Neural progenitor cell (in vitro differentiated cells): ENCODE data around the gene EPB41L4B. TPM values are rescaled to one million over a fixed set of nuclear protein-coding genes. Genes with fewer than 3 reads are reported as not detected.

Source experiments
- DNase-seq: peaks from one replicate; pipeline ENCODE4 v3.0.0-alpha.2; 2016; ENCODE audit warnings: low spot score
- H2AFZ ChIP-seq: fragments of 200-600 bp; sonication (generic); replicated peaks from 2 replicates; pipeline ENCODE4 v1.6.1; 2016; ENCODE audit warnings: antibody characterized with exemption
- H3F3A ChIP-seq: fragments of 200-600 bp; sonication (generic); 2 replicates; pipeline ENCODE4 v1.6.1; 2016; ENCODE audit warnings: antibody characterized with exemption, low read depth
- H3K27ac ChIP-seq: fragments of 200-600 bp; sonication (generic); 2 replicates; pipeline ENCODE4 v1.5.1; 2016; ENCODE audit warnings: mild to moderate bottlenecking
- H3K27me3 ChIP-seq: fragments of 200-600 bp; sonication (generic); 2 replicates; pipeline ENCODE4 v1.6.1; 2016; ENCODE audit warnings: mild to moderate bottlenecking, moderate library complexity
- H3K36me3 ChIP-seq: fragments of 200-600 bp; sonication (generic); 2 replicates; pipeline ENCODE4 v1.5.1; 2016
- H3K4me1 ChIP-seq: fragments of 200-600 bp; sonication (generic); 2 replicates; pipeline ENCODE4 v1.6.1; 2016; ENCODE audit warnings: mixed run types
- H3K4me2 ChIP-seq: fragments of 200-600 bp; sonication (generic); 2 replicates; pipeline ENCODE4 v1.6.1; 2016
- H3K4me3 ChIP-seq: fragments of 200-600 bp; sonication (generic); 2 replicates; pipeline ENCODE4 v1.5.1; 2016
- H3K79me2 ChIP-seq: fragments of 200-600 bp; sonication (generic); 2 replicates; pipeline ENCODE4 v1.6.1; 2016; ENCODE audit warnings: low read depth
- H3K9ac ChIP-seq: fragments of 200-600 bp; sonication (generic); 2 replicates; pipeline ENCODE4 v1.6.1; 2016
- H3K9me3 ChIP-seq: fragments of 200-600 bp; sonication (generic); 2 replicates; pipeline ENCODE4 v1.5.1; 2016; ENCODE audit warnings: low read depth
- H4K20me1 ChIP-seq: fragments of 200-600 bp; sonication (generic); 2 replicates; pipeline ENCODE4 v1.6.1; 2016; ENCODE audit warnings: low read depth
- H3K27ac Mint-ChIP-seq: 3 replicates; pipeline ENCODE4 v1.8.0; 2021; ENCODE audit warnings: mixed read lengths
- H3K27me3 Mint-ChIP-seq: 2 replicates; pipeline ENCODE4 v1.8.0; 2022; ENCODE audit warnings: low read depth, mild to moderate bottlenecking, inconsistent platforms, moderate library complexity, mixed read lengths; ENCODE audit not compliant: insufficient read depth
- H3K36me3 Mint-ChIP-seq: 3 replicates; pipeline ENCODE4 v1.8.0; 2021; ENCODE audit warnings: mixed read lengths
- H3K4me1 Mint-ChIP-seq: 3 replicates; pipeline ENCODE4 v1.8.0; 2021; ENCODE audit warnings: mixed read lengths
- H3K4me3 Mint-ChIP-seq: 3 replicates; pipeline ENCODE4 v1.8.0; 2021; ENCODE audit warnings: mild to moderate bottlenecking, moderate library complexity, mixed read lengths
- H3K9me3 Mint-ChIP-seq: 3 replicates; pipeline ENCODE4 v1.8.0; 2020; ENCODE audit warnings: mixed read lengths
- CTCF ChIP-seq: fragments of 200-600 bp; sonication (generic); IDR thresholded peaks from 2 replicates; pipeline ENCODE4 v1.5.1; 2017; ENCODE audit warnings: antibody characterized with exemption, mild to moderate bottlenecking
- EZH2 ChIP-seq: fragments of 200-600 bp; sonication (generic); IDR thresholded peaks from 2 replicates; pipeline ENCODE4 v1.6.1; 2017; ENCODE audit warnings: antibody characterized with exemption, mild to moderate bottlenecking, moderate library complexity
- EZH2phosphoT487 ChIP-seq: fragments of 200-600 bp; sonication (generic); IDR thresholded peaks from 2 replicates; pipeline ENCODE4 v1.6.1; 2017; ENCODE audit warnings: antibody characterized with exemption
- total RNA-seq: library from RNA; depleted of rRNA; stranded (reverse); fragments of >200 nt; gene quantifications from 2 replicates; pipeline ENCODE4 v1.2.3, GENCODE V29; 2015; ENCODE audit warnings: low replicate concordance

EPB41L4B gene
- total RNA-seq, 1 donor from 2014 or later, result 6.2 TPM

- Histone ChIP-seq H3K36me3 (no peaks in the 10 kb centered on the region), H4K20me1 (no peaks in the 10 kb centered on the region), H3K4me2 (no peak overlapping the region), H3K27me3 (no peaks in the 10 kb centered on the region), H3F3A (no peaks in the 10 kb centered on the region), H3K4me3 (no peak overlapping the region), H2AFZ (no peak overlapping the region), H3K27ac (no peak overlapping the region), H3K79me2 (no peaks in the 10 kb centered on the region), H3K9me3 (no peaks in the 10 kb centered on the region), H3K4me1 (no peaks in the 10 kb centered on the region), H3K9ac (no peak overlapping the region)
- H3K4me3 Mint-ChIP-seq, result no peak overlapping the region
- no peak for DNase-seq
- no peaks in the 10 kb centered on the region for H3K36me3 Mint-ChIP-seq
- no peaks in the 10 kb centered on the region for H3K4me1 Mint-ChIP-seq
- no peaks in the 10 kb centered on the region for H3K27me3 Mint-ChIP-seq
- TF ChIP-seq EZH2phosphoT487, result no peak
- TF ChIP-seq EZH2, result no peak
- no peak for TF ChIP-seq CTCF
- H3K27ac Mint-ChIP-seq, result no peak overlapping the region
- peaks cover 19% of the 10 kb centered on the region for H3K9me3 Mint-ChIP-seq
Measured at GRCh38 chr9:109149089-109149488, 171.8 kb downstream of the EPB41L4B start.

- Histone ChIP-seq H3K4me1 (peaks cover 7% of the 10 kb centered on the region), H3K27me3 (no peaks in the 10 kb centered on the region), H2AFZ (no peak overlapping the region), H3K9ac (no peak overlapping the region), H3F3A (no peaks in the 10 kb centered on the region), H3K4me2 (no peak overlapping the region), H3K36me3 (no peaks in the 10 kb centered on the region), H3K27ac (no peak overlapping the region), H3K9me3 (no peaks in the 10 kb centered on the region), H3K4me3 (no peak overlapping the region), H3K79me2 (no peaks in the 10 kb centered on the region), H4K20me1 (no peaks in the 10 kb centered on the region)
- no peak for TF ChIP-seq CTCF
- TF ChIP-seq EZH2, result no peak
- TF ChIP-seq EZH2phosphoT487, result no peak
- Mint-ChIP-seq H3K27ac (no peak overlapping the region), H3K4me3 (no peak overlapping the region), H3K27me3 (no peaks in the 10 kb centered on the region), H3K36me3 (no peaks in the 10 kb centered on the region), H3K4me1 (no peaks in the 10 kb centered on the region), H3K9me3 (no peaks in the 10 kb centered on the region)
- DNase-seq, result no peak
Measured at GRCh38 chr9:109145051-109145450, 175.8 kb downstream of the EPB41L4B start.

GRCh38 chr9:109143881-109144562, 176.8 kb downstream of the EPB41L4B start:
- peak; percentile 18 for DNase-seq
- H2AFZ ChIP-seq, result no peak overlapping the region
- no peak overlapping the region for H3K9ac ChIP-seq
- H3K9me3 ChIP-seq, result no peaks in the 10 kb centered on the region
- H3K27me3 Mint-ChIP-seq, result no peaks in the 10 kb centered on the region
- no peak for TF ChIP-seq EZH2phosphoT487
- peak; percentile 30 for TF ChIP-seq CTCF
- no peak for TF ChIP-seq EZH2
- no peak overlapping the region for H3K27ac Mint-ChIP-seq
- no peaks in the 10 kb centered on the region for H3K79me2 ChIP-seq
- no peaks in the 10 kb centered on the region for H3F3A ChIP-seq
- H3K36me3 Mint-ChIP-seq, result no peaks in the 10 kb centered on the region
- H3K9me3 Mint-ChIP-seq, result no peaks in the 10 kb centered on the region
- no peaks in the 10 kb centered on the region for H3K27me3 ChIP-seq
- no peak overlapping the region for H3K27ac ChIP-seq
- H3K4me1 Mint-ChIP-seq, result no peaks in the 10 kb centered on the region
- no peak overlapping the region for H3K4me3 ChIP-seq
- H3K4me1 ChIP-seq, result peaks cover 11% of the 10 kb centered on the region
- no peak overlapping the region for H3K4me3 Mint-ChIP-seq
- H3K36me3 ChIP-seq, result no peaks in the 10 kb centered on the region
- no peak overlapping the region for H3K4me2 ChIP-seq
- no peaks in the 10 kb centered on the region for H4K20me1 ChIP-seq
